K562 (cell line): Measurements from ENCODE around the gene WDPCP. TPM values are rescaled to one million over a fixed set of nuclear protein-coding genes. Genes with fewer than 3 reads are reported as not detected.

Experiments used
- ATAC-seq: fragments of 200-7000 bp; cut with Tn5 transposase; 3 replicates; pipeline ENCODE4 v1.9.1; 2020; ENCODE audit warnings: moderate library complexity
- BruUV-seq: library from RNA; stranded (reverse); fragments of 400-500 nt; replicated peaks from 2 replicates; lab custom pipeline; 2021; lab: Mats Ljungman, UMichigan
- CTCF ChIA-PET: fragments of 300-600 bp; formaldehyde crosslinking; extraction: SDS; loops from one replicate; lab custom pipeline; 2021; ENCODE audit warnings: low intra/inter-chr PET ratio; lab: Yijun Ruan, JAX
- POLR2A ChIA-PET: fragments of 300-600, 350-650 bp; sonication (Branson Sonifier 250); formaldehyde crosslinking; extraction: SDS; loops from one replicate; lab custom pipeline; 2021; ENCODE audit warnings: antibody characterized with exemption, inconsistent platforms; lab: Yijun Ruan, JAX
- DNase-seq, 4 experiments: peaks; one replicate each; pipeline versions ENCODE4 v3.0.0 to v3.0.0-alpha.2; 2011 to 2018; ENCODE audit warnings: low spot score in 3 of 4, mixed read lengths in 3 of 4; ENCODE audit errors: extremely low read depth in 1 of 4
- FAIRE-seq: peaks from 2 replicates; lab custom pipeline; 2011; peaks lifted over from hg19 to GRCh38; lab: Jason Lieb, UNC
- H2AFZ ChIP-seq: 2 replicates; pipeline ENCODE4 v1.6.0; 2011; ENCODE audit warnings: low read depth, low read length, control low read depth, inconsistent platforms
- H3K27ac ChIP-seq: fragments of 200-600 bp; 3 replicates; pipeline ENCODE4 v1.8.0; 2011; ENCODE audit warnings: low read depth, mild to moderate bottlenecking, control low read depth, inconsistent platforms, low read length, moderate library complexity, mixed read lengths; ENCODE audit errors: extremely low read depth
- H3K27me3 ChIP-seq, 2 experiments: fragments of 300-600 bp in 1 of 2; 2 replicates in 1 of 2; 3 replicates in 1 of 2; pipeline versions ENCODE4 v1.6.0 to v1.8.0; 2011; ENCODE audit warnings: inconsistent platforms in 2 of 2, low read length in 2 of 2, mild to moderate bottlenecking in 1 of 2, mixed read lengths in 1 of 2, moderate library complexity in 1 of 2; ENCODE audit not compliant: control insufficient read depth in 2 of 2, insufficient read depth in 2 of 2
- H3K36me3 ChIP-seq: fragments of 300-600 bp; 3 replicates; pipeline ENCODE4 v1.8.0; 2011; ENCODE audit warnings: mild to moderate bottlenecking, low read length, inconsistent platforms; ENCODE audit not compliant: control insufficient read depth, insufficient read depth
- H3K4me1 ChIP-seq, 2 experiments: fragments of 200-600 bp in 1 of 2; replicated peaks in 1 of 2; 2 replicates in 1 of 2; 3 replicates in 1 of 2; pipeline versions ENCODE4 v1.5.1 to v1.8.0; 2011; ENCODE audit warnings: inconsistent platforms in 2 of 2, low read length in 2 of 2, mild to moderate bottlenecking in 1 of 2, mixed read lengths in 1 of 2, moderate library complexity in 1 of 2; ENCODE audit not compliant: control insufficient read depth in 2 of 2, insufficient read depth in 2 of 2
- H3K4me2 ChIP-seq: 2 replicates; pipeline ENCODE4 v1.6.1; 2011; ENCODE audit warnings: low read length, control low read depth, inconsistent platforms, mixed read lengths; ENCODE audit not compliant: insufficient read depth
- H3K4me3 ChIP-seq: fragments of 200-600 bp; sonication (generic), shearing (Covaris generic); 2 replicates; pipeline ENCODE4 v1.5.1; 2016; ENCODE audit warnings: control low read depth, inconsistent platforms
- H3K79me2 ChIP-seq: fragments of 200-600 bp; 3 replicates; pipeline ENCODE4 v1.8.0; 2011; ENCODE audit warnings: low read length, inconsistent platforms; ENCODE audit not compliant: control insufficient read depth, insufficient read depth
- H3K9ac ChIP-seq, 2 experiments: 2 replicates each; pipeline versions ENCODE4 v1.6.0 to v1.6.1; 2011; ENCODE audit warnings: low read depth in 2 of 2, low read length in 2 of 2, control low read depth in 1 of 2, inconsistent platforms in 1 of 2, mild to moderate bottlenecking in 1 of 2, mixed read lengths in 1 of 2; ENCODE audit not compliant: insufficient read depth in 1 of 2
- H3K9me1 ChIP-seq: one replicate; pipeline ENCODE4 v1.6.0; 2011; ENCODE audit warnings: inconsistent platforms, mild to moderate bottlenecking, low read length, moderate library complexity; ENCODE audit not compliant: control insufficient read depth, insufficient read depth
- H3K9me3 ChIP-seq: replicated peaks from 2 replicates; pipeline ENCODE4 v1.5.1; 2011; ENCODE audit warnings: low read depth, low read length, inconsistent platforms; ENCODE audit not compliant: control insufficient read depth, insufficient read depth
- H4K20me1 ChIP-seq: replicated peaks from 2 replicates; pipeline ENCODE4 v1.6.1; 2011; ENCODE audit warnings: low read length, inconsistent platforms, mixed read lengths; ENCODE audit not compliant: control insufficient read depth, insufficient read depth
- C11orf30 ChIP-seq: fragments of 450-650 bp; IDR thresholded peaks from 2 replicates; pipeline ENCODE4 v1.6.1; 2016; ENCODE audit warnings: low read depth, mild to moderate bottlenecking
- MEIS2 ChIP-seq: fragments of 450-650 bp; IDR thresholded peaks from 2 replicates; pipeline ENCODE4 v1.6.1; 2014; ENCODE audit warnings: mild to moderate bottlenecking; ENCODE audit not compliant: partially characterized antibody
- NR2C2 ChIP-seq, 2 experiments: fragments of 200-800 bp in 1 of 2; sonication (Bioruptor generic) in 1 of 2; sonication (generic) in 1 of 2; formaldehyde crosslinking in 1 of 2; IDR thresholded peaks; 2 replicates each; pipeline versions ENCODE4 v1.6.1 to v1.8.0; 2016 to 2022; ENCODE audit warnings: mild to moderate bottlenecking in 1 of 2, missing compliant biosample characterization in 1 of 2, missing genetic modification characterization in 1 of 2, missing genetic modification reagents in 1 of 2
- ZBTB43 ChIP-seq: sonication (generic); formaldehyde crosslinking; IDR thresholded peaks from 2 replicates; pipeline ENCODE4 v1.8.0; 2023; ENCODE audit warnings: mild to moderate bottlenecking, missing genetic modification reagents
- ZNF316 ChIP-seq: fragments of 450-650 bp; IDR thresholded peaks from 2 replicates; pipeline ENCODE4 v1.6.1; 2016
- ZNF408 ChIP-seq: fragments of 250-450 bp; sonication (Bioruptor Pico); IDR thresholded peaks from 2 replicates; pipeline ENCODE4 v1.4.0; 2020; ENCODE audit warnings: low read depth, mild to moderate bottlenecking, moderate library complexity
- WGBS: fragments of 100-300 bp; shearing (Covaris generic); methylation state at CpG from one replicate; pipeline ENCODE4 v1.1.6; 2016; ENCODE audit warnings: low coverage, mixed read lengths; ENCODE audit not compliant: insufficient coverage; ENCODE audit errors: missing lambda C conversion rate; 5-methylcytosine and 5-hydroxymethylcytosine counted together
- in situ Hi-C: fragments of 300-500 bp; cut with MboI; formaldehyde crosslinking; loops from 4 replicates; pipeline ENCODE4 v1.15.0; 2018; ENCODE audit warnings: inconsistent platforms, mixed read lengths
- intact Hi-C: fragments of 100-400 bp; cut with micrococcal nuclease; formaldehyde crosslinking; loops from 2 replicates; pipeline ENCODE4 v1.14.2; 2022
- polyA plus RNA-seq, 8 experiments: library from polyadenylated mRNA; depleted of rRNA in 4 of 8; stranded (reverse) in 5 of 8; unstranded in 3 of 8; fragments of >200 nt; fragmentation: Nextera tagmentation in 2 of 8; fragmentation: Illumina TruSeq in 1 of 8; extraction: Ambion mirVana in 2 of 8; extraction: Trizol in 1 of 8; gene quantifications; 2 replicates each; pipeline versions ENCODE4 v1.2.1 to v1.2.3, GENCODE V29; 2011 to 2014; ENCODE audit warnings: inconsistent platforms in 1 of 8, missing spikeins in 1 of 8
- total RNA-seq, 7 experiments: library from RNA; depleted of rRNA in 6 of 7; stranded (reverse); fragments of >200 nt in 6 of 7; fragmentation: Illumina TruSeq in 2 of 7; extraction: Trizol in 2 of 7; gene quantifications; 2 replicates each; pipeline versions ENCODE4 v1.2.1 to v1.2.3, GENCODE V29; 2011 to 2021; ENCODE audit warnings: low replicate concordance in 1 of 7
- TF ChIP-seq, protein P1 (sequence below): fragments of 250-450 bp; sonication (Bioruptor Pico); IDR thresholded peaks from 2 replicates; pipeline ENCODE4 v1.8.0; 2022; ENCODE audit warnings: inconsistent platforms, mild to moderate bottlenecking, moderate library complexity, borderline replicate concordance

WDPCP gene
- total and polyA plus RNA-seq, 9 of the 15 experiments (the other 6 are each of a cell fraction or from before 2014, with no cell fraction given): 1.4 to 6.4 (median 5.5) TPM

- peak; percentile 24 for TF ChIP-seq MEIS2
Measured at GRCh38 chr2:63378589-63378988, 209.7 kb downstream of the WDPCP start (continued).

GRCh38 chr2:63374341-63374740 is 213.9 kb downstream of the WDPCP start:
- Histone ChIP-seq H3K4me2 (no peak overlapping the region), H3K4me1 (no peaks in the 10 kb centered on the region; a peak in 2 of 5 replicates), H2AFZ (no peak overlapping the region)
- DNase-seq: no peak
- POLR2A ChIA-PET: interaction anchor here (0.6 kb wide), 1 partner anchor 28 kb away, joined by 3 read pairs; no protein-coding TSS in a partner anchor
- TF ChIP-seq, protein P1, sequence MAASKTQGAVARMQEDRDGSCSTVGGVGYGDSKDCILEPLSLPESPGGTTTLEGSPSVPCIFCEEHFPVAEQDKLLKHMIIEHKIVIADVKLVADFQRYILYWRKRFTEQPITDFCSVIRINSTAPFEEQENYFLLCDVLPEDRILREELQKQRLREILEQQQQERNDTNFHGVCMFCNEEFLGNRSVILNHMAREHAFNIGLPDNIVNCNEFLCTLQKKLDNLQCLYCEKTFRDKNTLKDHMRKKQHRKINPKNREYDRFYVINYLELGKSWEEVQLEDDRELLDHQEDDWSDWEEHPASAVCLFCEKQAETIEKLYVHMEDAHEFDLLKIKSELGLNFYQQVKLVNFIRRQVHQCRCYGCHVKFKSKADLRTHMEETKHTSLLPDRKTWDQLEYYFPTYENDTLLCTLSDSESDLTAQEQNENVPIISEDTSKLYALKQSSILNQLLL (CRISPR knock-in tag): no peak
- TF ChIP-seq C11orf30 (peak; percentile 29; the same call in 1 of the 2 replicates), ZNF316 (peak; percentile 72), ZBTB43 (no peak), ZNF408 (CRISPR knock-in tag) (no peak), NR2C2 (CRISPR knock-in tag; IDR thresholded peaks at IDR 0.05) (no peak), NR2C2 (tag; IDR thresholded peaks at IDR 0.05) (no peak)
- TF ChIP-seq, all 486 proteins: peak for 2
- Histone ChIP-seq H3K79me2 (no peaks in the 10 kb centered on the region), H3K9ac (no peak overlapping the region), H3K4me3 (no peak overlapping the region), H4K20me1 (no peaks in the 10 kb centered on the region), H3K27ac (no peak overlapping the region), H3K36me3 (no peaks in the 10 kb centered on the region), H3K9me1 (no peaks in the 10 kb centered on the region), H3K27me3 (no peaks in the 10 kb centered on the region), H3K9me3 (no peaks in the 10 kb centered on the region)
- WGBS: 55% methylated on average over 2 of the region's 2 CpGs
- CTCF ChIA-PET: no interaction called here
- BruUV-seq: no TSS peak
- FAIRE-seq (no peak), ATAC-seq (no peak)
- in situ Hi-C loops: no loop called here
- intact Hi-C loops: no loop called here
